H1 (cell line): ENCODE results near the gene WFDC12. TPM values are rescaled to one million over a fixed set of nuclear protein-coding genes. Genes with fewer than 3 reads are reported as not detected.
A peak's percentile ranks its signal among the peaks of the same experiment; 100 is the strongest.

Source experiments
- CTCF ChIA-PET: fragments of 300-600 bp; sonication (Branson Sonifier 250); formaldehyde crosslinking; loops from one replicate; lab custom pipeline; 2021; ENCODE audit not compliant: partially characterized antibody; lab: Charles Lee
- POLR2A ChIA-PET: fragments of 300-600 bp; sonication (Branson Sonifier 250); formaldehyde crosslinking; loops from one replicate; lab custom pipeline; 2021; ENCODE audit warnings: inconsistent platforms; ENCODE audit not compliant: partially characterized antibody; lab: Charles Lee
- DNase-seq, 2 experiments: peaks; one replicate each; pipeline versions ENCODE4 v3.0.0 to v3.0.0-alpha.2; 2010 to 2022; ENCODE audit warnings: low spot score in 2 of 2, low read depth in 1 of 2, mixed read lengths in 1 of 2
- FAIRE-seq: peaks from 2 replicates; lab custom pipeline; 2011; peaks lifted over from hg19 to GRCh38; lab: Jason Lieb, UNC
- H2AFZ ChIP-seq: 2 replicates; pipeline ENCODE4 v1.8.1; 2012; ENCODE audit warnings: low read length, inconsistent platforms
- H2AK5ac ChIP-seq: 2 replicates; pipeline ENCODE4 v1.6.1; 2013; ENCODE audit warnings: low read depth, low read length
- H2BK120ac ChIP-seq: replicated peaks from 2 replicates; pipeline ENCODE3; 2013; ENCODE audit warnings: low read depth, low read length, inconsistent platforms
- H2BK12ac ChIP-seq: 2 replicates; pipeline ENCODE4 v1.6.1; 2013; ENCODE audit warnings: low read depth, low read length
- H2BK15ac ChIP-seq: 2 replicates; pipeline ENCODE4 v1.6.1; 2013; ENCODE audit warnings: low read length
- H2BK20ac ChIP-seq: 2 replicates; pipeline ENCODE4 v1.6.1; 2013; ENCODE audit warnings: low read length
- H2BK5ac ChIP-seq: 2 replicates; pipeline ENCODE4 v1.6.1; 2013; ENCODE audit warnings: low read depth, low read length
- H3K14ac ChIP-seq: 2 replicates; pipeline ENCODE4 v1.6.1; 2013; ENCODE audit warnings: inconsistent platforms; ENCODE audit not compliant: insufficient read length
- H3K18ac ChIP-seq: 2 replicates; pipeline ENCODE4 v1.6.1; 2013; ENCODE audit warnings: low read length; ENCODE audit errors: extremely low read depth
- H3K23ac ChIP-seq: 2 replicates; pipeline ENCODE4 v1.6.1; 2013; ENCODE audit warnings: inconsistent platforms; ENCODE audit not compliant: insufficient read length
- H3K23me2 ChIP-seq: 2 replicates; pipeline ENCODE4 v1.6.1; 2013; ENCODE audit warnings: low read depth, low read length
- H3K27ac ChIP-seq: 2 replicates; pipeline ENCODE4 v1.6.1; 2011; ENCODE audit warnings: low read depth, low read length, inconsistent platforms
- H3K27me3 ChIP-seq, 4 experiments: replicated peaks in 1 of 4; 1 replicate in 1 of 4; 2 replicates in 3 of 4; pipeline versions ENCODE4 v1.6.1 to v1.8.1; 2011 to 2013; ENCODE audit warnings: low read length in 3 of 4, mild to moderate bottlenecking in 3 of 4, inconsistent platforms in 2 of 4, mixed read lengths in 2 of 4, moderate library complexity in 1 of 4; ENCODE audit not compliant: control insufficient read depth in 3 of 4, insufficient read depth in 3 of 4; ENCODE audit errors: extremely low read depth in 1 of 4
- H3K36me3 ChIP-seq, 4 experiments: 2 replicates each; pipeline versions ENCODE4 v1.6.1 to v1.8.1; 2011 to 2013; ENCODE audit warnings: mild to moderate bottlenecking in 4 of 4, low read length in 3 of 4, moderate library complexity in 2 of 4, control low read depth in 1 of 4, inconsistent platforms in 1 of 4; ENCODE audit not compliant: insufficient read depth in 4 of 4, control insufficient read depth in 2 of 4
- H3K4ac ChIP-seq: replicated peaks from 2 replicates; pipeline ENCODE3; 2013; ENCODE audit warnings: low read length, low read depth, mixed read lengths, inconsistent platforms; ENCODE audit not compliant: insufficient read length
- H3K4me1 ChIP-seq, 4 experiments: replicated peaks in 1 of 4; 1 replicate in 1 of 4; 2 replicates in 3 of 4; pipeline versions ENCODE4 v1.6.1 to v1.8.1; 2011 to 2013; ENCODE audit warnings: low read length in 3 of 4, inconsistent platforms in 2 of 4, mixed read lengths in 1 of 4; ENCODE audit not compliant: insufficient read depth in 4 of 4, control insufficient read depth in 3 of 4
- H3K4me2 ChIP-seq, 2 experiments: 2 replicates each; pipeline versions ENCODE4 v1.6.1 to v1.8.1; 2011 to 2013; ENCODE audit warnings: low read depth in 2 of 2, low read length in 2 of 2, control low read depth in 1 of 2, inconsistent platforms in 1 of 2, mild to moderate bottlenecking in 1 of 2; ENCODE audit not compliant: insufficient read depth in 1 of 2
- H3K4me3 ChIP-seq, 4 experiments: fragments of 200-600, 300-600 bp in 1 of 4; sonication (generic), shearing (Covaris generic), sonication (Bioruptor Twin) in 1 of 4; 2 replicates each; pipeline versions ENCODE4 v1.5.1 to v1.8.1; 2011 to 2016; ENCODE audit warnings: low read length in 4 of 4, low read depth in 3 of 4, control low read depth in 2 of 4, inconsistent platforms in 2 of 4, mild to moderate bottlenecking in 2 of 4, mixed read lengths in 1 of 4, moderate library complexity in 1 of 4; ENCODE audit not compliant: insufficient read depth in 2 of 4; ENCODE audit errors: extremely low read depth in 1 of 4
- H3K56ac ChIP-seq: replicated peaks from 2 replicates; pipeline ENCODE3; 2013; ENCODE audit warnings: low read depth, mild to moderate bottlenecking, mixed read lengths, low read length, inconsistent platforms; ENCODE audit not compliant: insufficient read length
- H3K79me1 ChIP-seq: 2 replicates; pipeline ENCODE4 v1.6.1; 2013; ENCODE audit warnings: low read depth, low read length, control low read depth
- H3K79me2 ChIP-seq, 2 experiments: 2 replicates each; pipeline versions ENCODE4 v1.6.1 to v1.8.1; 2012 to 2013; ENCODE audit warnings: low read length in 2 of 2, mild to moderate bottlenecking in 2 of 2, inconsistent platforms in 1 of 2; ENCODE audit not compliant: insufficient read depth in 2 of 2, control insufficient read depth in 1 of 2
- H3K9ac ChIP-seq, 4 experiments: replicated peaks in 1 of 4; 1 replicate in 1 of 4; 2 replicates in 3 of 4; pipeline versions ENCODE4 v1.6.1 to v1.8.1; 2011 to 2013; ENCODE audit warnings: low read depth in 3 of 4, low read length in 3 of 4, control low read depth in 2 of 4, mild to moderate bottlenecking in 2 of 4, moderate library complexity in 2 of 4, inconsistent platforms in 1 of 4; ENCODE audit errors: extremely low read depth in 1 of 4
- H3K9me3 ChIP-seq, 2 experiments: 2 replicates each; pipeline versions ENCODE4 v1.6.1 to v1.8.1; 2012 to 2013; ENCODE audit warnings: mild to moderate bottlenecking in 2 of 2, moderate library complexity in 2 of 2, control low read depth in 1 of 2, inconsistent platforms in 1 of 2, low read depth in 1 of 2, low read length in 1 of 2, mixed read lengths in 1 of 2; ENCODE audit not compliant: insufficient read depth in 2 of 2
- H4K20me1 ChIP-seq, 2 experiments: replicated peaks in 1 of 2; 2 replicates each; pipeline versions ENCODE3 to v1.8.1; 2011 to 2013; ENCODE audit warnings: inconsistent platforms in 2 of 2, low read length in 2 of 2, mild to moderate bottlenecking in 1 of 2; ENCODE audit not compliant: insufficient read depth in 2 of 2, control insufficient read depth in 1 of 2
- H4K5ac ChIP-seq: 2 replicates; pipeline ENCODE4 v1.6.1; 2013; ENCODE audit warnings: low read length, low read depth, mixed read lengths, inconsistent platforms; ENCODE audit not compliant: insufficient read length
- H4K8ac ChIP-seq: 2 replicates; pipeline ENCODE4 v1.8.0; 2013; ENCODE audit warnings: mild to moderate bottlenecking, moderate library complexity, low read length, inconsistent platforms; ENCODE audit not compliant: insufficient read depth; ENCODE audit errors: extremely low read depth
- H4K91ac ChIP-seq: replicated peaks from 2 replicates; pipeline ENCODE3; 2013; ENCODE audit warnings: low read length, mixed read lengths, inconsistent platforms; ENCODE audit not compliant: insufficient read length
- BCL11A ChIP-seq, 2 experiments: IDR thresholded peaks; one replicate each; pipeline ENCODE4 v1.6.1; 2011; ENCODE audit warnings: low read depth in 2 of 2, low read length in 2 of 2, mild to moderate bottlenecking in 2 of 2
- CBX5 ChIP-seq: fragments of 300-800, 300-1000 bp; sonication (generic); IDR thresholded peaks from 2 replicates; pipeline ENCODE4 v1.7.1; 2016; ENCODE audit warnings: antibody characterized with exemption, low read length, low read depth
- RAD21 ChIP-seq, 2 experiments: IDR thresholded peaks in 1 of 2; conservative IDR thresholded peaks in 1 of 2; 2 replicates each; pipeline ENCODE4 v1.6.1; 2011; ENCODE audit warnings: low read depth in 2 of 2, low read length in 2 of 2, improper control_type of control experiment in 1 of 2, inconsistent platforms in 1 of 2, mild to moderate bottlenecking in 1 of 2, moderate library complexity in 1 of 2
- YY1 ChIP-seq: IDR thresholded peaks from 2 replicates; pipeline ENCODE4 v1.6.1; 2011; ENCODE audit warnings: low read depth, mild to moderate bottlenecking, low read length
- whole genome bisulfite sequencing, 2 experiments: shearing (Covaris generic) in 1 of 2; methylation state at CpG; one replicate each; pipeline versions ENCODE4 v1.1.6 to v1.1.7; 2013 to 2015; ENCODE audit warnings: low lambda C conversion rate in 2 of 2, mixed read lengths in 2 of 2, inconsistent platforms in 1 of 2, low coverage in 1 of 2, missing lambda C conversion rate in 1 of 2; ENCODE audit not compliant: insufficient replicate concordance in 2 of 2, insufficient coverage in 1 of 2, insufficient read length in 1 of 2; ENCODE audit errors: extremely low coverage in 1 of 2, missing lambda C conversion rate in 1 of 2; 5-methylcytosine and 5-hydroxymethylcytosine counted together
- polyA plus RNA-seq, 7 experiments: library from polyadenylated mRNA; depleted of rRNA in 3 of 7; stranded (reverse) in 5 of 7; unstranded in 2 of 7; fragments of >200 nt in 5 of 7; fragments of 200-250 nt in 2 of 7; gene quantifications; 1 replicate in 5 of 7; 2 replicates in 1 of 7; 4 replicates in 1 of 7; pipeline versions ENCODE4 v1.2.1 to v1.2.3, GENCODE V29; 2011 to 2013; ENCODE audit warnings: missing spikeins in 2 of 7, mixed read lengths in 2 of 7
- total RNA-seq: library from RNA; stranded (reverse); fragmentation: NEBNext Ultra II Directional; extraction: Animal tissue kit (Norgen Biotek cat#: 25700); gene quantifications from 2 replicates; pipeline ENCODE4 v1.2.1, GENCODE V29; 2021
- TF ChIP-seq, protein P1 (sequence below), 3 experiments: IDR thresholded peaks; 1 replicate in 2 of 3; 2 replicates in 1 of 3; pipeline versions ENCODE4 v1.5.1 to v1.6.1; 2011; ENCODE audit warnings: low read length in 3 of 3, mild to moderate bottlenecking in 3 of 3, inconsistent platforms in 2 of 3, low read depth in 1 of 3, moderate library complexity in 1 of 3; ENCODE audit not compliant: insufficient read depth in 1 of 3; ENCODE audit errors: control extremely low read depth in 1 of 3

WFDC12 gene
- total and polyA plus RNA-seq, 2 of the 8 experiments (the other 6 are each of a cell fraction or from before 2014, with no cell fraction given) = not detected

GRCh38 chr20:45095805-45096238, 28.4 kb downstream of the WFDC12 start:
- Histone ChIP-seq H3K4me1 (peaks cover 0 to 7% (median 2%) of the 10 kb centered on the region in 4 experiments; a peak in 5 of 7 replicates), H4K20me1 (peaks cover 3 to 4% of the 10 kb centered on the region in 2 experiments), H3K79me1 (no peaks in the 10 kb centered on the region), H3K79me2 (no peaks in the 10 kb centered on the region), H3K9ac (no peak overlapping the region), H3K27ac (no peak overlapping the region), H2AK5ac (no peak overlapping the region), H3K27me3 (peaks cover 5 to 34% (median 28%) of the 10 kb centered on the region in 4 experiments), H3K36me3 (peaks cover 0 to 5% (median 0%) of the 10 kb centered on the region in 4 experiments; a peak in 1 of 8 replicates), H2BK120ac (no peak overlapping the region), H4K8ac (no peak overlapping the region), H2BK5ac (no peak overlapping the region), H3K4ac (no peak overlapping the region), H3K18ac (no peak overlapping the region), H2BK15ac (no peak overlapping the region), H2BK12ac (no peak overlapping the region), H3K14ac (no peak overlapping the region), H4K91ac (no peak overlapping the region), H3K9me3 (peaks cover 0 to 8% of the 10 kb centered on the region in 2 experiments; a peak in 2 of 4 replicates), H2BK20ac (no peak overlapping the region), H4K5ac (no peak overlapping the region), H3K56ac (no peak overlapping the region), H3K4me3 (no peak overlapping the region), H3K23ac (no peak overlapping the region), H3K4me2 (no peak overlapping the region), H3K23me2 (no peaks in the 10 kb centered on the region; the same call in 1 of the 2 replicates), H2AFZ (no peak overlapping the region)
- DNase-seq (peak in 1 of 2 experiments; percentile 76), FAIRE-seq (peak; percentile 78)
- peak; percentile 85 to 87 for TF ChIP-seq RAD21 (IDR thresholded peaks at IDR 0.05 in 1 of 2, conservative IDR thresholded peaks at IDR 0.05 in 1 of 2; ENCODE audit: low read depth in 2 of 2, low read length in 2 of 2)
- TF ChIP-seq, protein P1, sequence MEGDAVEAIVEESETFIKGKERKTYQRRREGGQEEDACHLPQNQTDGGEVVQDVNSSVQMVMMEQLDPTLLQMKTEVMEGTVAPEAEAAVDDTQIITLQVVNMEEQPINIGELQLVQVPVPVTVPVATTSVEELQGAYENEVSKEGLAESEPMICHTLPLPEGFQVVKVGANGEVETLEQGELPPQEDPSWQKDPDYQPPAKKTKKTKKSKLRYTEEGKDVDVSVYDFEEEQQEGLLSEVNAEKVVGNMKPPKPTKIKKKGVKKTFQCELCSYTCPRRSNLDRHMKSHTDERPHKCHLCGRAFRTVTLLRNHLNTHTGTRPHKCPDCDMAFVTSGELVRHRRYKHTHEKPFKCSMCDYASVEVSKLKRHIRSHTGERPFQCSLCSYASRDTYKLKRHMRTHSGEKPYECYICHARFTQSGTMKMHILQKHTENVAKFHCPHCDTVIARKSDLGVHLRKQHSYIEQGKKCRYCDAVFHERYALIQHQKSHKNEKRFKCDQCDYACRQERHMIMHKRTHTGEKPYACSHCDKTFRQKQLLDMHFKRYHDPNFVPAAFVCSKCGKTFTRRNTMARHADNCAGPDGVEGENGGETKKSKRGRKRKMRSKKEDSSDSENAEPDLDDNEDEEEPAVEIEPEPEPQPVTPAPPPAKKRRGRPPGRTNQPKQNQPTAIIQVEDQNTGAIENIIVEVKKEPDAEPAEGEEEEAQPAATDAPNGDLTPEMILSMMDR (IDR thresholded peaks at IDR 0.05; ENCODE audit: control extremely low read depth in 1 of 3, insufficient read depth in 1 of 3, low read depth in 1 of 3, low read length in 3 of 3) = peak; percentile 29 to 80 (median 79)
- TF ChIP-seq CBX5 = no peak
- TF ChIP-seq YY1 = no peak
- TF ChIP-seq BCL11A (IDR thresholded peaks at IDR 0.05; ENCODE audit: low read depth in 2 of 2, low read length in 2 of 2) = no peak
- WGBS, 2 experiments = 13% methylated on average over 7 of the region's 7 CpGs; no CpG with 5 or more reads in 1 of the 2 experiments
- ChIA-PET CTCF (interaction anchor here (0.6 to 17.6 kb wide), 37 partner anchors 9 to 318 kb away, joined by 3 to 233 read pairs (median 6); partner anchors contain the start of genes TOMM34 and WFDC5), POLR2A (interaction anchor here (0.8 to 1.7 kb wide), 3 partner anchors 19 to 83 kb away, joined by 3 to 6 read pairs (median 4); partner anchors contain the start of gene WFDC5)
